Endothelial cell of umbilical vein (primary cell): ENCODE measurements around the gene ARID1B. TPM values are rescaled to one million over a fixed set of nuclear protein-coding genes. Genes with fewer than 3 reads are reported as not detected.

Experiments
- BruUV-seq: library from RNA; stranded (reverse); fragments of 400-500 nt; replicated peaks from 2 replicates; lab custom pipeline; 2021; lab: Mats Ljungman, UMichigan
- CTCF ChIA-PET: fragments of 300-600, 350-600 bp; sonication (Branson Sonifier 250); formaldehyde crosslinking; loops from one replicate; lab custom pipeline; 2021; ENCODE audit warnings: antibody characterized with exemption, inconsistent platforms; lab: Charles Lee
- POLR2A ChIA-PET: fragments of 300-600, 350-600 bp; sonication (Branson Sonifier 250); formaldehyde crosslinking; loops from one replicate; lab custom pipeline; 2021; ENCODE audit warnings: antibody characterized with exemption, inconsistent platforms; lab: Charles Lee
- DNase-seq: peaks from one replicate; pipeline ENCODE4 v3.0.0-alpha.2; 2011; ENCODE audit warnings: low read depth, low spot score
- FAIRE-seq: peaks from 2 replicates; lab custom pipeline; 2011; peaks lifted over from hg19 to GRCh38; lab: Jason Lieb, UNC
- H2AFZ ChIP-seq: 2 replicates; pipeline ENCODE4 v1.6.0; 2012; ENCODE audit warnings: low read depth, low read length, control low read depth, inconsistent platforms
- H3K27ac ChIP-seq: 2 replicates; pipeline ENCODE4 v1.5.1; 2011; ENCODE audit warnings: low read depth, mild to moderate bottlenecking, control low read depth, low read length, moderate library complexity; ENCODE audit not compliant: insufficient read depth
- H3K27me3 ChIP-seq, 2 experiments: 2 replicates each; pipeline versions ENCODE4 v1.6.0 to v1.6.1; 2011; ENCODE audit warnings: low read length in 2 of 2, mixed read lengths in 1 of 2; ENCODE audit not compliant: control insufficient read depth in 2 of 2, insufficient read depth in 2 of 2
- H3K36me3 ChIP-seq, 2 experiments: 2 replicates in 1 of 2; 3 replicates in 1 of 2; pipeline ENCODE4 v1.5.1; 2011; ENCODE audit warnings: low read length in 2 of 2, mild to moderate bottlenecking in 1 of 2, moderate library complexity in 1 of 2; ENCODE audit not compliant: control insufficient read depth in 2 of 2, insufficient read depth in 2 of 2; ENCODE audit errors: extremely low read depth in 1 of 2
- H3K4me1 ChIP-seq: 3 replicates; pipeline ENCODE4 v1.5.1; 2011; ENCODE audit warnings: mild to moderate bottlenecking, low read length; ENCODE audit not compliant: control insufficient read depth, insufficient read depth; ENCODE audit errors: extremely low read depth
- H3K4me2 ChIP-seq: 2 replicates; pipeline ENCODE4 v1.6.1; 2011; ENCODE audit warnings: low read length, control low read depth, mixed read lengths; ENCODE audit not compliant: insufficient read depth
- H3K4me3 ChIP-seq, 3 experiments: fragments of 200-600 bp in 1 of 3; sonication (generic), shearing (Covaris generic) in 1 of 3; replicated peaks in 1 of 3; 2 replicates each; pipeline ENCODE4 v1.5.1; 2011 to 2016; ENCODE audit warnings: control low read depth in 3 of 3, low read length in 3 of 3, mild to moderate bottlenecking in 2 of 3, inconsistent platforms in 1 of 3, low read depth in 1 of 3, moderate library complexity in 1 of 3; ENCODE audit not compliant: insufficient read depth in 1 of 3
- H3K79me2 ChIP-seq: 2 replicates; pipeline ENCODE4 v1.6.0; 2012; ENCODE audit warnings: low read length, inconsistent platforms; ENCODE audit not compliant: control insufficient read depth, insufficient read depth
- H3K9ac ChIP-seq: replicated peaks from 2 replicates; pipeline ENCODE3; 2011; ENCODE audit warnings: low read length, control low read depth; ENCODE audit not compliant: insufficient read depth; ENCODE audit errors: extremely low read depth
- H3K9me1 ChIP-seq: replicated peaks from 3 replicates; pipeline ENCODE4 v1.6.0; 2011; ENCODE audit warnings: mild to moderate bottlenecking, low read length; ENCODE audit not compliant: control insufficient read depth, insufficient read depth; ENCODE audit errors: extremely low read depth
- H3K9me3 ChIP-seq: replicated peaks from 2 replicates; pipeline ENCODE4 v1.5.1; 2012; ENCODE audit warnings: low read length, inconsistent platforms; ENCODE audit not compliant: control insufficient read depth, insufficient read depth
- H4K20me1 ChIP-seq: replicated peaks from 2 replicates; pipeline ENCODE3; 2011; ENCODE audit warnings: mild to moderate bottlenecking, low read length; ENCODE audit not compliant: control insufficient read depth, insufficient read depth; ENCODE audit errors: extremely low read depth
- FOS ChIP-seq: IDR thresholded peaks from 2 replicates; pipeline ENCODE4 v1.6.1; 2011; ENCODE audit warnings: mild to moderate bottlenecking, low read length, moderate library complexity, borderline replicate concordance; ENCODE audit not compliant: insufficient read depth
- GATA2 ChIP-seq: IDR thresholded peaks from 2 replicates; pipeline ENCODE4 v1.7.0; 2011; ENCODE audit warnings: low read depth, mild to moderate bottlenecking, moderate library complexity, mixed read lengths, low read length; ENCODE audit not compliant: insufficient read length, insufficient read depth
- POLR2A ChIP-seq: IDR thresholded peaks from 2 replicates; pipeline ENCODE4 v1.6.1; 2012; ENCODE audit warnings: low read depth, mild to moderate bottlenecking, control low read depth, low read length
- POLR2AphosphoS5 ChIP-seq: IDR thresholded peaks from 2 replicates; pipeline ENCODE4 v1.6.1; 2012; ENCODE audit warnings: low read depth, mild to moderate bottlenecking, control low read depth, low read length, moderate library complexity; ENCODE audit not compliant: insufficient read depth
- dilution Hi-C: fragments of 300-500 bp; cut with MboI; formaldehyde crosslinking; loops from one replicate; pipeline ENCODE4 v1.15.0; 2019; ENCODE audit warnings: low sequenced_read_pairs; ENCODE audit not compliant: extremely low pct_ligation_motif_present
- intact Hi-C: fragments of 100-400 bp; cut with micrococcal nuclease; formaldehyde crosslinking; loops from one replicate; pipeline ENCODE4 v1.10.0; 2022
- polyA plus RNA-seq, 4 experiments: library from polyadenylated mRNA; depleted of rRNA in 3 of 4; stranded (reverse) in 3 of 4; unstranded in 1 of 4; fragments of >200 nt; gene quantifications; 2 replicates each; pipeline versions ENCODE4 v1.2.1 to v1.2.3, GENCODE V29; 2011 to 2012; ENCODE audit warnings: missing spikeins in 1 of 4
- total RNA-seq: library from RNA; stranded (reverse); gene quantifications from 2 replicates; pipeline ENCODE4 v1.2.3, GENCODE V29; 2021

The ARID1B gene
- total and polyA plus RNA-seq, 2 donors (not counting 3 experiments of a cell fraction or from before 2014, with no cell fraction given) = 21.8 to 89.5 TPM

GRCh38 chr6:157188213-157188612 lies 411.0 kb downstream of the ARID1B start:
- no peaks in the 10 kb centered on the region for H3K4me1 ChIP-seq
- TF ChIP-seq POLR2AphosphoS5 (no peak), GATA2 (no peak), FOS (no peak)
- no peaks in the 10 kb centered on the region for H3K27me3 ChIP-seq
- no peak overlapping the region for H3K27ac ChIP-seq
- H3K4me3 ChIP-seq = no peak overlapping the region
- H3K9ac ChIP-seq = no peak overlapping the region
- CTCF ChIA-PET = interaction anchor here (1.0 to 2.1 kb wide), 3 partner anchors 16 to 142 kb away, joined by 5 to 7 read pairs (median 7); no protein-coding TSS in a partner anchor
- POLR2A ChIA-PET = no interaction called here
- dilution Hi-C loops (no loop called here), intact Hi-C loops (loop anchor here (10.0 kb wide), 1 partner anchor 503 kb away; no protein-coding TSS in a partner anchor)
- BruUV-seq = no TSS peak
- H4K20me1 ChIP-seq = no peaks in the 10 kb centered on the region
- FAIRE-seq = no peak
- no peak for DNase-seq
- H3K36me3 ChIP-seq = peaks cover 12 to 28% of the 10 kb centered on the region in 2 experiments
- H3K4me2 ChIP-seq = no peak overlapping the region
- H3K9me1 ChIP-seq = no peaks in the 10 kb centered on the region
- H3K79me2 ChIP-seq = no peaks in the 10 kb centered on the region
- no peak overlapping the region for H2AFZ ChIP-seq
- no peaks in the 10 kb centered on the region for H3K9me3 ChIP-seq

- CTCF ChIA-PET = interaction anchor here (1.2 kb wide), 4 partner anchors 11 to 159 kb away, joined by 3 to 4 read pairs (median 3); no protein-coding TSS in a partner anchor
These were observed 416.3 kb downstream of the ARID1B start for GRCh38 chr6:157193443-157193996.

More at GRCh38 chr6:157193443-157193996, 416.3 kb downstream of the ARID1B start:
- no peak for DNase-seq
- no peak overlapping the region for H3K27ac ChIP-seq
- TF ChIP-seq GATA2 (no peak), POLR2A (no peak)
- no peaks in the 10 kb centered on the region for H3K27me3 ChIP-seq
- intact Hi-C loops (no loop called here), dilution Hi-C loops (no loop called here)
- H3K4me2 ChIP-seq = no peak overlapping the region
- H3K4me1 ChIP-seq = no peaks in the 10 kb centered on the region
- H3K9me3 ChIP-seq = no peaks in the 10 kb centered on the region
- H3K9ac ChIP-seq = no peak overlapping the region
- no peak for FAIRE-seq
- H3K79me2 ChIP-seq = no peaks in the 10 kb centered on the region
- BruUV-seq = no TSS peak
- H3K4me3 ChIP-seq = no peak overlapping the region
- POLR2A ChIA-PET = no interaction called here
- H2AFZ ChIP-seq = no peak overlapping the region
- no peaks in the 10 kb centered on the region for H3K9me1 ChIP-seq
- peaks cover 5 to 36% of the 10 kb centered on the region in 2 experiments for H3K36me3 ChIP-seq
- no peaks in the 10 kb centered on the region for H4K20me1 ChIP-seq
